ENCODE measurements around the gene MSH3.
"Not testable (repeated sequence)": the region's sequence is repeated elsewhere in the genome, so short reads cannot be mapped to it uniquely, and the experiment has no call there.

The MSH3 gene

GRCh38 chr5:80895523-80895922 lies 241.1 kb downstream of the MSH3 start:
- FAIRE-seq (no peak), DNase-seq (ENCODE audit: insufficient read length, low spot score) (no peak)
- no peak for TF ChIP-seq POLR2A (IDR thresholded peaks at IDR 0.05; ENCODE audit: low read depth, low read length)

GRCh38 chr5:80902624-80903023 lies 248.2 kb downstream of the MSH3 start:
- not testable (repeated sequence) for DNase-seq (ENCODE audit: insufficient read length, low spot score); FAIRE-seq

- FAIRE-seq, result no peak
- no peak for DNase-seq (ENCODE audit: insufficient read length, low spot score)
Measured at GRCh38 chr5:80904533-80905187, 250.2 kb downstream of the MSH3 start.

GRCh38 chr5:80905405-80905804 lies 251.0 kb downstream of the MSH3 start:
- DNase-seq (ENCODE audit: insufficient read length, low spot score) (no peak), FAIRE-seq (no peak)

More at GRCh38 chr5:80904533-80905187, 250.2 kb downstream of the MSH3 start:
- TF ChIP-seq POLR2A (IDR thresholded peaks at IDR 0.05; ENCODE audit: low read depth, low read length), result no peak

GRCh38 chr5:80912479-80912878 lies 258.0 kb downstream of the MSH3 start:
- no peak for FAIRE-seq
- DNase-seq (ENCODE audit: insufficient read length, low spot score), result no peak
- TF ChIP-seq POLR2A (IDR thresholded peaks at IDR 0.05; ENCODE audit: low read depth, low read length), result no peak

More at GRCh38 chr5:80905405-80905804, 251.0 kb downstream of the MSH3 start:
- TF ChIP-seq POLR2A (IDR thresholded peaks at IDR 0.05; ENCODE audit: low read depth, low read length), result no peak

- DNase-seq (ENCODE audit: insufficient read length, low spot score) (no peak), FAIRE-seq (no peak)
- no peak for TF ChIP-seq POLR2A (IDR thresholded peaks at IDR 0.05; ENCODE audit: low read depth, low read length)
Measured at GRCh38 chr5:80915716-80916115, 261.3 kb downstream of the MSH3 start.

- FAIRE-seq (no peak), DNase-seq (ENCODE audit: insufficient read length, low spot score) (no peak)
- TF ChIP-seq POLR2A (IDR thresholded peaks at IDR 0.05; ENCODE audit: low read depth, low read length), result no peak
Measured at GRCh38 chr5:80916676-80917075, 262.2 kb downstream of the MSH3 start.

- no peak for TF ChIP-seq POLR2A (IDR thresholded peaks at IDR 0.05; ENCODE audit: low read depth, low read length)
- FAIRE-seq (no peak), DNase-seq (ENCODE audit: insufficient read length, low spot score) (no peak)
Measured at GRCh38 chr5:80917631-80918030, 263.2 kb downstream of the MSH3 start.

- no peak for FAIRE-seq
- no peak for TF ChIP-seq POLR2A (IDR thresholded peaks at IDR 0.05; ENCODE audit: low read depth, low read length)
Measured at GRCh38 chr5:80919678-80920196, 265.3 kb downstream of the MSH3 start.

GRCh38 chr5:80920333-80920732 lies 265.9 kb downstream of the MSH3 start:
- DNase-seq (ENCODE audit: insufficient read length, low spot score), result no peak
- no peak for FAIRE-seq
- TF ChIP-seq POLR2A (IDR thresholded peaks at IDR 0.05; ENCODE audit: low read depth, low read length), result no peak

More at GRCh38 chr5:80919678-80920196, 265.3 kb downstream of the MSH3 start:
- DNase-seq (ENCODE audit: insufficient read length, low spot score), result no peak

GRCh38 chr5:80921026-80921425 lies 266.6 kb downstream of the MSH3 start:
- no peak for FAIRE-seq
- DNase-seq (ENCODE audit: insufficient read length, low spot score), result no peak
- no peak for TF ChIP-seq POLR2A (IDR thresholded peaks at IDR 0.05; ENCODE audit: low read depth, low read length)

GRCh38 chr5:80925931-80926330 lies 271.5 kb downstream of the MSH3 start:
- FAIRE-seq (no peak), DNase-seq (ENCODE audit: insufficient read length, low spot score) (no peak)
- no peak for TF ChIP-seq POLR2A (IDR thresholded peaks at IDR 0.05; ENCODE audit: low read depth, low read length)

Measured in H54 (cell line).